HG03039 (cell line): ENCODE results near the gene PRMT7.

Source experiments
- ATAC-seq: cut with Tn5 transposase; IDR thresholded peaks from one replicate; pipeline ENCODE4 v1.9.1; 2021; ENCODE audit warnings: mild to moderate bottlenecking, moderate library complexity; ENCODE audit not compliant: unreplicated experiment

The PRMT7 gene

GRCh38 chr16:68310774-68311511 lies at the start of gene PRMT7, which contains the start of gene SLC7A6OS:
Gene PRMT7, plus strand, starts transcription at chr16:68311019. Its CDS starts 4,961 bp downstream, at chr16:68315980.
Gene SLC7A6OS, minus strand, starts transcription at chr16:68310946. Its CDS starts 20 bp downstream, at chr16:68310926.
- ATAC-seq: peak; percentile 96

DNA sequence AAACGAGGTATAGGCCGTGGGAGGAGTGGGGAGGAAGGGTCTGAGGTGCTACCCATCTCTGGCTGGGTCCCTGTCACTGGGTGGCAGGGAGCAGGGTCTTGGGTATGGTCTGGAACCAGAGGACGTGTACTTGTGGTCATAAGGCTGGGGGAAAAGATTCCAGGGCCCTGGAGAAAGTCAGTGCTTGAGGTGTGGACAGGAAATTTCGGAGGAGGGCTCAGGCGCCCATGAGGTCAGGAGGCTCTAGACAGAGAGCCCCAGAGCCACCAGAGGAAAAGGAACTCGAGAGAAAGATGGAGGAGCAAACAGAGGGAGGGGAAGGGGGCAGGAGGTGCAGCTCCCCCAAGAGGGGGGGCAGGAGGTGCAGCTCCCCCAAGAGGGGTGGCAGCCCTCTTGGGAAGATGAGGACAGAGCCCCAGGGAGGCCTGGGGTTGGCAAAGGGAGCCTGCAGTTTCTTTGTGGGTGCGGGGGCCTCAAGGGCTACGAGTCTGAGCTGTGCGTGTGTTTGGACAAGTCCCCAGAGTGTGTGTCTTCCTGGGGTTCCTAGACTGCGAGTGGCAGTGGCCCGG lies 47.2 kb upstream of the PRMT7 start:
- no peak for ATAC-seq

DNA sequence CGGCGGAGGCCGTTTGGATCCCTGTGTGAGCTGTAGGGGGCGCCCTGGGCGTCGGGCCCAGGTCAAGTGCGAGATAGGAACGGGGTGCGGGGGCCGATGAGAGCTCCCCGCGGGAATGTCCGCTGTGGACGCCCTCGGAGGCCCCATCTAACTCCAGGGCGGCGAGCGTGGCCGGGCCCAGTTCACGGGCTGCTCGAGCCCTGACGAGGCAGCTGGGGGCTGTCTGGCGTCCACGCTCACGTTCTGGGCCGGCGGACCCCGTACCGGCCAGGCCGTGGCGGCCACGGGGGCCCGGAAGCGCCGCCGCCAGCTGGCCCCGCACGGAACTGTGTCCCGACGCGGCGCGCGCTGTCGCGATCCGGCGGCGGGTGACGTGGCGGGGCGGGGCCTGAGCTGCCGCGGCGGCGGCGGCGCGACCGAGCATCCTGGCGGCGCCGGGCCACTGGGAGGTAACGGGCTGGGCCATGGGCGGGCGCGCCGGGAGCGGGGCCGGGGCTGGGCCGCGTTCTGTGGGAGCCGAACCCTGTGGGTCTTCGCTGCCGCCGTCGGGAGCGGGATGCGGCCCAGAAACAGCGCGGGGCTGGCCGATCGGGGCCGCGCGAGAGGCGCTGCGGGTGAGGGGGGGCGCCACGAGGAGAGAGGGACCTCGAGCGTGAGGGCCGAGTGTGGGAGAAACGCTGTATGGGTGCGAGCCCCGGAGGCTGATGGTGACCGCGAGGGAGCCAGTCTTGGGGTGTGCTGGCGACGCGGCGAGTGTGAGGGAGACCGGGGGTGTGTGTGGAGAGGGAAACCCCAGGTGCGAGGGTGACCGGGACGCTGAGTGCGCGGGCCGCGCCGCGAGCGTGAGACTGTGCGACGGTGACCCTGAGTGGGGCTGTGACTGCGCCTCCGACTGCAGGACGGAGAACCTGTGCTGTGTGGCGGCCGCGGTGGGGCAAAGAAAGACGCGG lies 46.4 kb upstream of the PRMT7 start, which contains the start of gene SLC7A6:
Gene SLC7A6 (plus strand): TSS at position 399 of the 950 bp plus-strand sequence. CDS start 10,201 bp downstream, outside the sequence.
- ATAC-seq: peak; percentile 58

DNA sequence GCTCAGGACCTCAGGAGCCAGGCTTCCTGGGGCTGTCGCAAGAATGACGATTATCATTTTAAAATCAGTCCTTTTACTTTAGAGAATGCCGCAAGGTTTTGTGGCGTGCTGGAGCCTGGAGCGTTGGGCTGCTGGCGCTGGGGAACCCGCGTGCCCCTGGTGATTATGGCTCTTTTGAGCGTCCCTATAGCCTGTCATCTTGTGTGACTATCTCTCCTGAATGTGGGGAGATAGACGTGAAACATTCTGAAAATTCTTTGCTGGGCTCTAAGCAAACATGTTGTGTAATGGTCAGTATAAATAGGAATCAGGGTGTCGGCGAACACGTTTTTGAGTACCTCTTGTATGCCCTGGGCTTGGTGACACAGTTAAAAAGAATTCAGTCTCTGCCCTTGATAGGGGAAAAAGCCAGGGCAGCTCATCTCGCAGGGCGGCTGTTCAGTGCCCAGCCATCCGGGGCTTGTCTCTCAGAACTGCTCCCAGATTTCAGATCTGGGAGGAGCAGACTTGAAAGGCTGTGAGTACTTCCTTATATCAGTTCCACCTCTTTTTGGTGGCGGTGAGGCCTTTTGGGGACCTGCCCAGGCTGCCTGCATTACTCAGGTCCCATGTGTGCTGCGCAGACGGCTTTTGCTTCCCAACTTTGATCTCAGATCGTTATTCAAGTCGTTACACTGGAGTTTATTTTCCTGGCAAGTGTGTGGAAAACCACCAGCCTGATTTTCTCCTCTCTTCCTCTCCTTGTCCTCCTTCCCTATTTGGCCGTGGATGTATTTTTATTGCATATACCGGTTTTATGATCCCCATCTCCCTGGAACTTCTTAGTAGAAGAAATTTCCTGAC lies 45.5 kb upstream of the PRMT7 start:
- ATAC-seq: no peak

GRCh38 chr16:68267612-68268405 lies 43.0 kb upstream of the PRMT7 start:
- ATAC-seq: no peak

GRCh38 chr16:68269793-68270192 lies 41.0 kb upstream of the PRMT7 start:
- no peak for ATAC-seq

DNA sequence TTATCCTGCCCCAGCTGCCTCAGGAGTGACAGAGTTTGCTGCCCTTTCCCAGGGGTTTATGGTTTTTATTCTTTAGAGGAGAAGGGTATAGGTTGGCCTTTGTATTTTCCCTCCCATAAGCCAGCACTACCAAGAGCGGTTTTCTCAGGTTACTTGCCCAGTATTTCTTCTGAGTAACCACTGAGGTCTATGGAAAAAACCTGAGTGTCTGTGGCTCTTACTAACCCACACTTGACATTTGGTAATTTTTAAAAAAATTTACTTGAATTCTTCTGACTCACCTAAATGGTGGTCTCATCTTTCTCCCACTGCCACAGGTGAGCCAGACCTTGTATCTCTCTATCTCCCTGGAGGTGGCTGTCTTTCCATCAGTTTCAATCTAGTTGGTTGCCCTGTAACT lies 40.5 kb upstream of the PRMT7 start:
- ATAC-seq: no peak

- no peak for ATAC-seq
These were observed 38.2 kb upstream of the PRMT7 start for GRCh38 chr16:68272507-68273209.

GRCh38 chr16:68273459-68273858 lies 37.4 kb upstream of the PRMT7 start:
- no peak for ATAC-seq

DNA sequence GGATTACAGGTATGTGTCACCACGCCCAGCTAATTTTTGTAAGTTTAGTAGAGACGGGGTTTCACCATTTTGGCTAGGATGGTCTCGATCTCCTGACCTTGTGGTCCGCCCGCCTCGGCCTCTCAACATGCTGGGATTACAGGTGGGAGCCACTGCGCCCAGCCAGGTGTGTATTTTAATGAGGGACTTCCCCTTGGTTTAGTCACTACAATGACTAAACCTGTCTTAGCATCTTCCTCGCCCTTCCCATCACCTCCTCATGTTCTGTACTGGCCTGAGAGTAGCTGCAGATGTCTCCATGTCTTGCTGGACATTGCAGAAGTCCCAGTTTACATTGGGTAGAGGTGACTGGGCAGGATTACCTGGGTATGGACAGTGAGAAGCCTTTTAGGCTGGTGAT lies 36.9 kb upstream of the PRMT7 start:
- no peak for ATAC-seq

DNA sequence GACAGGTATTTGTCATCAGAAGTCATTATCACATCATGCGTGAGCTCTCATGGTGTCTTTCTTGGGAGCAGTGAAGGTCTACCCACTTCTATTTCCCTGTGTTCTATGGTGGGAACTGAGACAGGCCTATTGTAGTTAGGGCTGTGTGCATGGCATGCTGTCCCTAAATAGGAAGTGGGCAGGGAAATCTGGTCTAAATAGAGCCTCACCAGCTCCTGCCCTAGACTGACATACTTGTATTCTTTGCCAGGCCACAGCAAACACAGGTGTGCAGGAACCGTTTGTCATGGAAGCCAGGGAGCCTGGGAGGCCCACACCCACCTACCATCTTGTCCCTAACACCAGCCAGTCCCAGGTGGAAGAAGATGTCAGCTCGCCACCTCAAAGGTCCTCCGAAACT lies 36.4 kb upstream of the PRMT7 start:
- ATAC-seq: no peak

- ATAC-seq: peak; percentile 63
These were observed 35.1 kb upstream of the PRMT7 start for GRCh38 chr16:68275611-68276191.

DNA sequence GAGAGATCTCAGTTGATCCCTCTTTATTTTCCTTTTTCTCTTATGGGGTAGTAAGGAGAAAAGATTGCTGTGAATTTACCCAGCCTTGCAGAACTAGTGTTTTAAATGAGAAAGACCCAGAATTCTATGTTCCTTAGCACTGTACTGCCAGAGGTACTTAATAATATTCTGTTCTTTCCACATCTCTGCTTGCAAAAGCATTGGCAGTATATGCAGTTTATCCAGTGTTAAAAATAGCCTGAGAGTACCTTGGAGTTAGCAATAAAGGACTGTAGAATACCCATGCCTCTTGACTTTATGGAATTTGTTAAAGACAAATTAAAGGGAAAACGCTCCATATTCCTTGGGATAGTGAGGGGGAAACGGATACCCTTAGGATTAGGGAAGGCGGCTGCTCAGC lies 34.6 kb upstream of the PRMT7 start:
- ATAC-seq: no peak

- ATAC-seq: no peak
These were observed 30.9 kb upstream of the PRMT7 start for GRCh38 chr16:68279726-68280558.

GRCh38 chr16:68281368-68282063 lies 29.3 kb upstream of the PRMT7 start:
- no peak for ATAC-seq

GRCh38 chr16:68282064-68282452 lies 28.8 kb upstream of the PRMT7 start:
- ATAC-seq: no peak

DNA sequence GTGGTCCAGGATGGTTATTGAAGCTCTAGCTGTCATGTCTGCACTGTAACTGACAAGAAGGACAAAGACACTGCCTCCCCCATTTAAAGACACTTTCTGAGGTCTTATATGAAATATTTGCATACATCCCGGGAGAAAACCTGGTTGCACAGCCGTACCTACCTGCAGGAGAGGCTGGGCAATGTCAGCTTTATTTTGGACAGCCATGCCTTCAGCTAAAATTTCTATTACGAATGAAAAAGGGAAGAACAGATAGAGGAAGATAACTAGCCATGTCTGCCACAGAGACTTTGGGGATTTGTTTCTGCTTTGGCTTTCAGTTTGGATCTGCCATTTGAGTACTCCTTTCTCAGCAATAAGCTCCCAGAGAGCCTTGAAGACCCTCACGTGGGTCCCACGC lies 27.5 kb upstream of the PRMT7 start:
- ATAC-seq: no peak
